ENCODE data around the gene VEPH1. TPM values are rescaled to one million over a fixed set of nuclear protein-coding genes. Genes with fewer than 3 reads are reported as not detected.

Gene VEPH1
- total RNA-seq, 1 experiment from 2014 or later: 7.7 TPM

GRCh38 chr3:157381606-157382005 lies 121.6 kb downstream of the VEPH1 start:
- Mint-ChIP-seq H3K36me3 (ENCODE audit: insufficient read depth in 1 of 3, low read depth in 3 of 3) (no peaks in the 10 kb centered on the region), H3K27ac (no peak overlapping the region), H3K9me3 (no peaks in the 10 kb centered on the region), H3K4me1 (peaks cover 4 to 11% of the 10 kb centered on the region in 2 experiments; a peak in 3 of 4 replicates), H3K27me3 (ENCODE audit: low read depth) (no peaks in the 10 kb centered on the region), H3K4me3 (no peak overlapping the region)
- no peak overlapping the region for H2BK20ac ChIP-seq (ENCODE audit: low read depth, low read length, poor library complexity, severe bottlenecking)
- H3K9ac ChIP-seq (ENCODE audit: extremely low read depth, insufficient read length, low read length): no peak overlapping the region
- H3K27me3 ChIP-seq (ENCODE audit: insufficient read depth, low read length): no peaks in the 10 kb centered on the region
- H3T11ph ChIP-seq (ENCODE audit: low read length): no peak overlapping the region
- no peak overlapping the region for H3K18ac ChIP-seq (ENCODE audit: insufficient read length, low read depth, low read length)
- no peak overlapping the region for H2BK15ac ChIP-seq (ENCODE audit: low read depth, low read length)
- H4K20me1 ChIP-seq (ENCODE audit: control insufficient read depth, insufficient read depth, insufficient read length): no peaks in the 10 kb centered on the region
- H2AK5ac ChIP-seq (ENCODE audit: insufficient read length, low read length): no peak overlapping the region
- no peak overlapping the region for H2BK5ac ChIP-seq (ENCODE audit: insufficient read length, low read length)
- no peaks in the 10 kb centered on the region for H3K9me3 ChIP-seq (ENCODE audit: control insufficient read depth, low read depth, low read length)
- H3K4me2 ChIP-seq (ENCODE audit: insufficient read depth, insufficient read length, low read length): no peak overlapping the region
- WGBS (ENCODE audit: extremely low coverage, insufficient read length, low lambda C conversion rate): no CpG with 5 or more reads among the region's 4 CpGs
- H3K4ac ChIP-seq (ENCODE audit: low read depth, low read length): no peak overlapping the region
- DNase-seq: no peak
- H3K27ac ChIP-seq (ENCODE audit: insufficient read length, low read depth, low read length): no peak overlapping the region
- H3K23ac ChIP-seq (ENCODE audit: insufficient read length, low read depth, low read length): no peak overlapping the region
- no peak overlapping the region for H4K5ac ChIP-seq (ENCODE audit: insufficient read length, low read depth, low read length)
- H4K91ac ChIP-seq (ENCODE audit: insufficient read length, low read depth, low read length): no peak overlapping the region
- no peak overlapping the region for H3K14ac ChIP-seq (ENCODE audit: insufficient read depth, low read length)
- no peaks in the 10 kb centered on the region for H3K79me1 ChIP-seq (ENCODE audit: insufficient read depth, low read depth, low read length, poor library complexity, severe bottlenecking)
- TF ChIP-seq CTCF (conservative IDR thresholded peaks at IDR 0.05): no peak
- no peak overlapping the region for H2AFZ ChIP-seq (ENCODE audit: low read length)
- no peak overlapping the region for H3K56ac ChIP-seq (ENCODE audit: insufficient read length, low read depth, low read length)
- H4K8ac ChIP-seq (replicated peaks; ENCODE audit: insufficient read length, low read depth, low read length): no peak overlapping the region
- no peaks in the 10 kb centered on the region for H3K79me2 ChIP-seq (ENCODE audit: insufficient read depth, low read length)
- no peak overlapping the region for H2BK120ac ChIP-seq (ENCODE audit: low read depth, low read length, poor library complexity, severe bottlenecking)
- H2BK12ac ChIP-seq (ENCODE audit: insufficient read length, low read depth, low read length): no peak overlapping the region
- no peaks in the 10 kb centered on the region for H3K4me1 ChIP-seq (ENCODE audit: insufficient read depth, low read length)
- H3K23me2 ChIP-seq (ENCODE audit: insufficient read length, low read depth, low read length, poor library complexity, severe bottlenecking): no peaks in the 10 kb centered on the region
